ENCODE results near the gene ARHGEF19. TPM values are rescaled to one million over a fixed set of nuclear protein-coding genes. Genes with fewer than 3 reads are reported as not detected.

ARHGEF19 gene
- total RNA-seq, 4 donors from 2014 or later = 11.9 to 32.3 (median 17.5) TPM

GRCh38 chr1:16150508-16150907 lies 61.9 kb downstream of the ARHGEF19 start:
- intact Hi-C loops (cut with DNase I) = no loop called here

GRCh38 chr1:16149702-16150488 lies 62.6 kb downstream of the ARHGEF19 start:
- WGBS, 2 donors = 85 to 88% methylated on average over 10 to 12 of the region's 12 CpGs

More at GRCh38 chr1:16150508-16150907, 61.9 kb downstream of the ARHGEF19 start:
- no peak overlapping the region for H3K4me3 ChIP-seq (replicated peaks in 1 of 3)
- peak overlapping the region; percentile 85 to 90 (median 90) for H3K27ac ChIP-seq
- no peak for TF ChIP-seq POLR2A (IDR thresholded peaks at IDR 0.05)
- TF ChIP-seq CTCF (IDR thresholded peaks at IDR 0.05) = no peak
- H3K27me3 ChIP-seq = no peaks in the 10 kb centered on the region
- no peak for DNase-seq
- H3K9me3 ChIP-seq = no peaks in the 10 kb centered on the region
- WGBS, 2 donors = 81 to 88% methylated on average over 5 to 6 of the region's 6 CpGs
- H3K36me3 ChIP-seq = peaks cover 16 to 17% of the 10 kb centered on the region in 2 donors
- H3K4me1 ChIP-seq = peaks cover 64 to 71% of the 10 kb centered on the region in 2 donors

GRCh38 chr1:16149146-16149545 lies 63.3 kb downstream of the ARHGEF19 start:
- peaks cover 16 to 17% of the 10 kb centered on the region in 2 donors for H3K36me3 ChIP-seq
- H3K9me3 ChIP-seq = no peaks in the 10 kb centered on the region
- no peak overlapping the region for H3K27ac ChIP-seq
- H3K4me1 ChIP-seq = peaks cover 72 to 82% of the 10 kb centered on the region in 2 donors
- no peak for DNase-seq
- TF ChIP-seq POLR2A (IDR thresholded peaks at IDR 0.05) = no peak
- TF ChIP-seq CTCF (IDR thresholded peaks at IDR 0.05) = no peak
- no peak overlapping the region for H3K4me3 ChIP-seq (replicated peaks in 1 of 3)
- no peaks in the 10 kb centered on the region for H3K27me3 ChIP-seq
- WGBS, 2 donors = 94% methylated on average over 7 of the region's 7 CpGs
- intact Hi-C loops (cut with DNase I) = no loop called here

More at GRCh38 chr1:16149702-16150488, 62.6 kb downstream of the ARHGEF19 start:
- Histone ChIP-seq H3K27ac (peak overlapping the region in 2 of 3 donors; percentile 85 to 90), H3K4me3 (replicated peaks in 1 of 3) (no peak overlapping the region), H3K36me3 (peaks cover 16 to 17% of the 10 kb centered on the region in 2 donors), H3K4me1 (peaks cover 69 to 77% of the 10 kb centered on the region in 2 donors), H3K9me3 (no peaks in the 10 kb centered on the region), H3K27me3 (no peaks in the 10 kb centered on the region)
- no peak for DNase-seq
- TF ChIP-seq CTCF (IDR thresholded peaks at IDR 0.05) = no peak
- no peak for TF ChIP-seq POLR2A (IDR thresholded peaks at IDR 0.05)
- intact Hi-C loops (cut with DNase I) = no loop called here

- H3K4me1 ChIP-seq = peaks cover 72 to 82% of the 10 kb centered on the region in 2 donors
- TF ChIP-seq CTCF (IDR thresholded peaks at IDR 0.05) (no peak), POLR2A (IDR thresholded peaks at IDR 0.05) (no peak)
- H3K9me3 ChIP-seq = no peaks in the 10 kb centered on the region
- H3K36me3 ChIP-seq = peaks cover 16 to 17% of the 10 kb centered on the region in 2 donors
- no peak overlapping the region for H3K4me3 ChIP-seq (replicated peaks in 1 of 3)
- intact Hi-C loops (cut with DNase I) = no loop called here
- 93 to 94% methylated on average over 32 to 36 of the region's 39 CpGs for WGBS, 2 donors
- no peak for DNase-seq
- peak overlapping the region in 2 of 3 donors; percentile 98 to 99 for H3K27ac ChIP-seq
- H3K27me3 ChIP-seq = no peaks in the 10 kb centered on the region
These were observed 63.9 kb downstream of the ARHGEF19 start for GRCh38 chr1:16148329-16149092.

Small RNAs within 50 kb of the gene (small RNA-seq; reads per million reads assigned to genes)
- gene MT1XP1 = 0.85 reads per million

Other genes with a start within 250 kb of the ARHGEF19 start
- gene ZBTB17, start 236.6 kb downstream of the ARHGEF19 start, total RNA-seq = 10 to 100 TPM; 31.4 to 52.1 (median 36.1) TPM
- under 1 TPM in 2 of 4 donors, not detected in 2; 0.11 to 0.63 TPM for gene SRARP, start 208.4 kb downstream of the ARHGEF19 start, total RNA-seq
- gene HSPB7, start 194.6 kb downstream of the ARHGEF19 start, total RNA-seq = 1 to 10 TPM in 3 of 4 donors, under 1 TPM in 1; 0.81 to 9.0 (median 2.9) TPM
- 10 to 100 TPM in 2 of 4 donors, 1 to 10 TPM in 2; 3.9 to 27.1 (median 16.1) TPM for gene CLCNKA, start 190.6 kb downstream of the ARHGEF19 start, total RNA-seq
- 10 to 100 TPM in 3 of 4 donors, 1 to 10 TPM in 1; 7.1 to 42.2 (median 15.4) TPM for gene CLCNKB, start 168.9 kb downstream of the ARHGEF19 start, total RNA-seq
- 1 to 10 TPM in 3 of 4 donors, under 1 TPM in 1; 0.42 to 2.7 (median 1.5) TPM for gene FAM131C, start 139.0 kb downstream of the ARHGEF19 start, total RNA-seq
- gene EPHA2, start 56.6 kb downstream of the ARHGEF19 start, total RNA-seq = 10 to 100 TPM; 22.3 to 53.2 (median 29.3) TPM
- 10 to 100 TPM in 3 of 4 donors, 1 to 10 TPM in 1; 4.3 to 21.8 (median 15.3) TPM for gene CPLANE2, start 24.5 kb upstream of the ARHGEF19 start, total RNA-seq
- gene FBXO42, start 139.8 kb upstream of the ARHGEF19 start, total RNA-seq = 10 to 100 TPM; 24.3 to 41.9 (median 31.9) TPM
- gene SZRD1, start 154.6 kb upstream of the ARHGEF19 start, total RNA-seq = 10 to 100 TPM; 59.4 to 82.8 (median 74.4) TPM
- not detected for gene SPATA21, start 224.8 kb upstream of the ARHGEF19 start, total RNA-seq
- 10 to 100 TPM; 43.8 to 56.8 (median 48.6) TPM for gene NECAP2, start 228.1 kb upstream of the ARHGEF19 start, total RNA-seq

Measured in thyroid gland (tissue), 4 donors.